HG03135 (cell line): ENCODE results near the gene PTPRCAP.
"Not testable (repeated sequence)": the region's sequence is repeated elsewhere in the genome, so short reads cannot be mapped to it uniquely, and the experiment has no call there.

Experiments
- ATAC-seq: cut with Tn5 transposase; IDR thresholded peaks from one replicate; pipeline ENCODE4 v1.9.1; 2021; ENCODE audit warnings: mild to moderate bottlenecking, moderate library complexity; ENCODE audit not compliant: unreplicated experiment

PTPRCAP gene

GRCh38 chr11:67428052-67429001 lies 9.2 kb downstream of the PTPRCAP start, which contains the start of gene RPS6KB2:
Gene RPS6KB2, plus strand, starts transcription at chr11:67428494. Its CDS starts 52 bp downstream, at chr11:67428546.
- peak; percentile 82 for ATAC-seq

- not testable (repeated sequence) for ATAC-seq
These were observed 10.1 kb downstream of the PTPRCAP start for GRCh38 chr11:67427364-67427859.

GRCh38 chr11:67423891-67424613 lies 13.4 kb downstream of the PTPRCAP start:
- ATAC-seq, result no peak

- ATAC-seq, result no peak
These were observed 14.0 kb downstream of the PTPRCAP start for GRCh38 chr11:67423466-67423865.

- ATAC-seq, result no peak
These were observed 14.6 kb downstream of the PTPRCAP start for GRCh38 chr11:67422891-67423290.

GRCh38 chr11:67421430-67422031 lies 16.0 kb downstream of the PTPRCAP start:
- no peak for ATAC-seq

- ATAC-seq, result peak; percentile 71
These were observed 16.6 kb downstream of the PTPRCAP start for GRCh38 chr11:67420646-67421429.

GRCh38 chr11:67420147-67420645 lies 17.3 kb downstream of the PTPRCAP start:
- ATAC-seq, result no peak

GRCh38 chr11:67419325-67420049 lies 18.0 kb downstream of the PTPRCAP start:
- ATAC-seq, result no peak

- ATAC-seq, result no peak
These were observed 18.8 kb downstream of the PTPRCAP start for GRCh38 chr11:67418476-67419281.

GRCh38 chr11:67417425-67417824 lies 20.1 kb downstream of the PTPRCAP start:
- ATAC-seq, result no peak

- ATAC-seq, result no peak
These were observed 20.8 kb downstream of the PTPRCAP start for GRCh38 chr11:67416416-67417335.

- no peak for ATAC-seq
These were observed 21.8 kb downstream of the PTPRCAP start, which contains the start of gene CARNS1 for GRCh38 chr11:67415501-67416304. Gene CARNS1, plus strand, starts transcription at chr11:67415678. Its CDS starts 522 bp downstream, at chr11:67416200.

GRCh38 chr11:67413266-67413849 lies 24.1 kb downstream of the PTPRCAP start:
- no peak for ATAC-seq

- no peak for ATAC-seq
These were observed 24.8 kb downstream of the PTPRCAP start for GRCh38 chr11:67412495-67413179.

GRCh38 chr11:67411785-67412152 lies 25.7 kb downstream of the PTPRCAP start:
- no peak for ATAC-seq
